Stomach (tissue), 9 donors: ENCODE data around the gene UBQLN1. TPM values are rescaled to one million over a fixed set of nuclear protein-coding genes. Genes with fewer than 3 reads are reported as not detected.
A peak's percentile ranks its signal among the peaks of the same experiment; 100 is the strongest.

Experiments used
- DNase-seq, 2 donors: peaks; one replicate each; pipeline versions ENCODE4 v3.0.0 to v3.0.0-alpha.2; 2013 to 2019
- H3K27ac ChIP-seq, 5 donors: fragments of 200-600 bp in 4 of 5; sonication (generic) in 4 of 5; one replicate each; pipeline ENCODE4 v1.5.1; 2013 to 2019; ENCODE audit warnings: mild to moderate bottlenecking in 1 of 5, moderate library complexity in 1 of 5
- H3K27me3 ChIP-seq, 3 donors: fragments of 200-600 bp; sonication (generic); one replicate each; pipeline ENCODE4 v1.5.1; 2017 to 2019; ENCODE audit warnings: mixed run types in 1 of 3
- H3K36me3 ChIP-seq, 4 donors: fragments of 200-600 bp; sonication (generic); 1 replicate in 3 of 4; 2 replicates in 1 of 4; pipeline ENCODE4 v1.5.1; 2016 to 2019
- H3K4me1 ChIP-seq, 4 donors: fragments of 200-600 bp; sonication (generic); one replicate each; pipeline ENCODE4 v1.5.1; 2016 to 2019
- H3K4me3 ChIP-seq, 4 donors: fragments of 200-600 bp; sonication (generic) in 3 of 4; one replicate each; pipeline ENCODE4 v1.5.1; 2016 to 2019; ENCODE audit warnings: mild to moderate bottlenecking in 1 of 4
- H3K9me3 ChIP-seq, 4 donors: fragments of 200-600 bp; sonication (generic); one replicate each; pipeline ENCODE4 v1.5.1; 2016 to 2019
- EP300 ChIP-seq: sonication (generic); formaldehyde crosslinking; IDR thresholded peaks from one replicate; pipeline ENCODE4 v1.6.1; 2017; ENCODE audit warnings: antibody characterized with exemption
- POLR2A ChIP-seq, 4 donors: fragments of 450-650 bp; IDR thresholded peaks; one replicate each; pipeline ENCODE4 v1.6.1; 2016; ENCODE audit warnings: antibody characterized with exemption in 4 of 4, control low read depth in 2 of 4, mild to moderate bottlenecking in 1 of 4, moderate library complexity in 1 of 4
- POLR2AphosphoS5 ChIP-seq, 3 donors: sonication (generic); formaldehyde crosslinking; IDR thresholded peaks; one replicate each; pipeline ENCODE4 v1.6.1; 2016; ENCODE audit warnings: antibody characterized with exemption in 3 of 3
- WGBS, 5 donors: extraction: QIAGEN DNeasy Blood & Tissue Kit in 3 of 5; methylation state at CpG; one replicate each; pipeline versions ENCODE4 v1.1.5 to v1.1.7; 2013 to 2018; 5-methylcytosine and 5-hydroxymethylcytosine counted together
- intact Hi-C: fragments of 100-400 bp; cut with DNase I; formaldehyde crosslinking; loops from one replicate; pipeline ENCODE4 v1.15.1; 2023; ENCODE audit warnings: low total_unique reads
- polyA plus RNA-seq, 3 donors: library from polyadenylated mRNA; stranded (reverse); fragments of 200-250 nt; gene quantifications; one replicate each; pipeline ENCODE4 v1.2.3, GENCODE V29; 2013
- total RNA-seq, 5 donors: library from RNA; depleted of rRNA; stranded (reverse); fragments of >200 nt; gene quantifications; one replicate each; pipeline versions ENCODE4 v1.1.0 to v1.2.3, GENCODE V29; 2014 to 2016
- TF ChIP-seq, protein P1 (sequence below), 7 experiments: fragments of 450-650 bp in 4 of 7; fragments of 200-600 bp in 3 of 7; sonication (generic) in 3 of 7; IDR thresholded peaks; one replicate each; pipeline ENCODE4 v1.5.1; 2016 to 2019; ENCODE audit warnings: antibody characterized with exemption in 7 of 7, control low read depth in 2 of 7, mild to moderate bottlenecking in 1 of 7
- donor health status: healthy with polysubstance abuse.
- donor health status: Bipolar disorder and iron deficiency.
- donor health status: healthy.

UBQLN1 gene
- total and polyA plus RNA-seq, 8 donors = 24.5 to 124 (median 74.6) TPM

DNA sequence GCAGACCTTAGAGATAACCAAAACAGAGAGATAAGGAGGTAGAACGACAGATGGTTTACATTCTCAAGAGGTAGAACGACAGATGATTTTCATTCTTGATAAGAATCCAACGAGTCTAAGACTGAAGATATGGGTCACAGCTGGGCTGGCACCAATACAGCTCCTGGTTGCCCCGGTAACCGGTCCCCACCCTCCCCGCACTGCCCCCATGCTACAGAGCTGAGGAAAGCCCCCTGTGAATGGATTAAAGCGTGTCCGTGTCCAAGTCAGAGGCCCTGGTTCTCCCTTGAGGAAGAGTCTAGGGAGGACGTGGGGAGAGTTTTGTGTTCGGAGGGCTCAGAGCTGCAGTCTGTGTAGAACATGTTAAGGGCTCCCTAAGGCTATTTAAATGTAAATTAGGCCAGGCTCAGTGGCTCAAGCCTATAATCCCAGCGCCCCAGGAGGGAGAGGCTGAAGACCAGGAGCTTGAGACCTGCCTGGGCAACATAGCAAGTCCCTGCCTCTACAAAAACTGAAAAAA is 76.8 kb downstream of the UBQLN1 start:
- Histone ChIP-seq H3K4me1 (no peaks in the 10 kb centered on the region), H3K36me3 (peaks cover 0 to 29% (median 14%) of the 10 kb centered on the region in 4 donors), H3K9me3 (no peaks in the 10 kb centered on the region), H3K4me3 (no peak overlapping the region), H3K27me3 (no peaks in the 10 kb centered on the region), H3K27ac (no peak overlapping the region)
- intact Hi-C loops = no loop called here
- whole genome bisulfite sequencing, 5 donors = 33 to 37% (median 34%) methylated on average over 11 of the region's 11 CpGs
- DNase-seq = peak in 1 of 2 donors; percentile 18
- TF ChIP-seq, protein P1, sequence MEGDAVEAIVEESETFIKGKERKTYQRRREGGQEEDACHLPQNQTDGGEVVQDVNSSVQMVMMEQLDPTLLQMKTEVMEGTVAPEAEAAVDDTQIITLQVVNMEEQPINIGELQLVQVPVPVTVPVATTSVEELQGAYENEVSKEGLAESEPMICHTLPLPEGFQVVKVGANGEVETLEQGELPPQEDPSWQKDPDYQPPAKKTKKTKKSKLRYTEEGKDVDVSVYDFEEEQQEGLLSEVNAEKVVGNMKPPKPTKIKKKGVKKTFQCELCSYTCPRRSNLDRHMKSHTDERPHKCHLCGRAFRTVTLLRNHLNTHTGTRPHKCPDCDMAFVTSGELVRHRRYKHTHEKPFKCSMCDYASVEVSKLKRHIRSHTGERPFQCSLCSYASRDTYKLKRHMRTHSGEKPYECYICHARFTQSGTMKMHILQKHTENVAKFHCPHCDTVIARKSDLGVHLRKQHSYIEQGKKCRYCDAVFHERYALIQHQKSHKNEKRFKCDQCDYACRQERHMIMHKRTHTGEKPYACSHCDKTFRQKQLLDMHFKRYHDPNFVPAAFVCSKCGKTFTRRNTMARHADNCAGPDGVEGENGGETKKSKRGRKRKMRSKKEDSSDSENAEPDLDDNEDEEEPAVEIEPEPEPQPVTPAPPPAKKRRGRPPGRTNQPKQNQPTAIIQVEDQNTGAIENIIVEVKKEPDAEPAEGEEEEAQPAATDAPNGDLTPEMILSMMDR (IDR thresholded peaks at IDR 0.05) = no peak
- TF ChIP-seq EP300 (no peak), POLR2AphosphoS5 (IDR thresholded peaks at IDR 0.05) (no peak), POLR2A (IDR thresholded peaks at IDR 0.05) (no peak)

DNA sequence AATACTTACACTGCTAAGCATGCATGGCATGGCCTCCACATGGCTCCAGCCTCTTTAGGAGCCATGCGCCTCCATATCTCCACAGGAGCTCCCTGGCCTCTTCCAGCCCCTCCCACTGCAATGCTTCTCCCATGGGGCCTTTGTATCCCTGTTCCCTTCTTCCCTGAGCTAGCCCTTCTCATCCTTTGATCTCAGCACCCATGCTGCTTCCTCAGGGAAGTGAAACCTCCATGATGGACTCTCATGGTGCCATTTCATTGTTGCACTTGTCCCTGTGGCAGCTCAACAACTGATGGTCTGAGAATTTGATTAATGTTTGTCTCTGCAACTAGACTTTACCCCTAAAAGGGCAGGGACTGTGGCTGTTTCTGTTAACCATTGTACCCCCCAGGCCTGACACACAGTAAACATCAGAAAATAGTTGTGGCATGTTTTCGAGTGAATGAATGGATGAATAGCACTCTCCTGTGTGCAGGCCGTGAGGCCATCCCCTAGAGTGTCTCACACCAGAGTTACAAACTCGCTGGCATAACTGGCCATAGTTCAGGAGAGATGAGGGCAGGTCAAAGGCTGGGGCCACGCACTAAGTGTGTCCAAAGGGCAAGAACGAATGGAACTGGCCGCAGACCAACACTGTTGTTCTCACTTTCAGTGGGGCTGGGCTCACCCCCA is 78.2 kb downstream of the UBQLN1 start:
- Histone ChIP-seq H3K36me3 (peaks cover 0 to 29% (median 14%) of the 10 kb centered on the region in 4 donors), H3K4me3 (no peak overlapping the region), H3K27me3 (no peaks in the 10 kb centered on the region), H3K9me3 (no peaks in the 10 kb centered on the region), H3K27ac (no peak overlapping the region), H3K4me1 (peaks cover 0 to 8% (median 0%) of the 10 kb centered on the region in 4 donors)
- intact Hi-C loops = no loop called here
- DNase-seq = no peak
- 75 to 87% (median 81%) methylated on average over 7 of the region's 7 CpGs for WGBS, 5 donors
- TF ChIP-seq POLR2A (IDR thresholded peaks at IDR 0.05) (no peak), POLR2AphosphoS5 (IDR thresholded peaks at IDR 0.05) (no peak), EP300 (no peak)
- TF ChIP-seq, protein P1 (IDR thresholded peaks at IDR 0.05) = no peak

DNA sequence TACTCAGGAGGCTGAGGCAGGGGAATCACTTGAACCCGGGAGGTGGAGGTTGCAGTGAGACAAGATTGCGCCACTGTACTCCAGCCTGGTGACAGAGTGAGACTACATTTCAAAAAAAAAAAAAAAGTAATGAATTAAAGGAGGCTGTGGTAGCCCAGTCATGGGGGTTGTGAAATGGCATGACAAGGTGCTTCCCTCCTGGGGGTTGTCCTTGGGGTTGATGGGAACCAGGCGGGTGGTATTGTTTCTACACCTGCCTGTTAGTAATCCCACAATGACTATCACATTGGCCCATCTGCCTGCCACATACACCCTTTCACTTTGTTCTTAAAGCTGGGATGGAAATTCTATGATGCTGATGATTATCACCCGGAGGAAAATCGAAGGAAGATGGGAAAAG is 79.2 kb downstream of the UBQLN1 start:
- 88 to 96% (median 95%) methylated on average over 5 of the region's 5 CpGs for WGBS, 5 donors
- no peaks in the 10 kb centered on the region for H3K27me3 ChIP-seq

DNA sequence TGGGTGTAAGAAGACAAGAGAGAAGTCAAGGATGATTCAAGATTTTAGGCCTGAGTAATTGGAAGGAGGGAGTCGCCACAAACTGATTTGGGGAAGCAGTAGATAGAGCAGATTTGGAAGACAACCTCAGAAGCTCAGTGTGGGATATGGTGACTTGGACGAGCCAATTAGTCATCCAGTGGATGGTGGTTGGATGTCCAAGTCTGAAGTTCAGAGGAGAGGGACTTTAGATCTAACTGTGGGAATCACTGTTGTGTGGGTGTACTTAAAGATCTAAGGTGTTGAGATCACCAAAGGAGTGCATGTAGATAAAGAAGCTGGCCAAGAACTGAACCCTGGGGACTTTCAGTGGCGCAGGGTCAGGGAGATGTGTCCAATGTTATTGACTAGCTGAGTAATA is 82.6 kb downstream of the UBQLN1 start:
- DNase-seq = no peak
- Histone ChIP-seq H3K4me3 (no peak overlapping the region), H3K4me1 (peaks cover 8 to 37% (median 18%) of the 10 kb centered on the region in 4 donors), H3K27ac (no peak overlapping the region), H3K36me3 (peaks cover 0 to 29% (median 14%) of the 10 kb centered on the region in 4 donors), H3K9me3 (no peaks in the 10 kb centered on the region), H3K27me3 (no peaks in the 10 kb centered on the region)
- TF ChIP-seq, protein P1 (IDR thresholded peaks at IDR 0.05) = no peak
- WGBS, 5 donors = 77 to 93% (median 91%) methylated on average over 3 of the region's 3 CpGs
- intact Hi-C loops = no loop called here

More for the DNA sequence above, 79.2 kb downstream of the UBQLN1 start:
- intact Hi-C loops = no loop called here
- no peak for DNase-seq
- H3K36me3 ChIP-seq = peaks cover 0 to 29% (median 14%) of the 10 kb centered on the region in 4 donors
- H3K9me3 ChIP-seq = no peaks in the 10 kb centered on the region
- H3K27ac ChIP-seq = no peak overlapping the region
- TF ChIP-seq POLR2AphosphoS5 (IDR thresholded peaks at IDR 0.05) (no peak), EP300 (no peak), POLR2A (IDR thresholded peaks at IDR 0.05) (no peak)
- TF ChIP-seq, protein P1 (IDR thresholded peaks at IDR 0.05) = no peak
- H3K4me3 ChIP-seq = no peak overlapping the region
- H3K4me1 ChIP-seq = peaks cover 8 to 18% (median 9%) of the 10 kb centered on the region in 4 donors
